K562 (cell line): ENCODE measurements around the gene SLC14A1. TPM values are rescaled to one million over a fixed set of nuclear protein-coding genes. Genes with fewer than 3 reads are reported as not detected.
A peak's percentile ranks its signal among the peaks of the same experiment; 100 is the strongest.

Source experiments
- C11orf30 ChIP-seq: fragments of 450-650 bp; IDR thresholded peaks from 2 replicates; pipeline ENCODE4 v1.6.1; 2016; ENCODE audit warnings: low read depth, mild to moderate bottlenecking
- CBFB ChIP-seq: sonication (generic); formaldehyde crosslinking; IDR thresholded peaks from 2 replicates; pipeline ENCODE4 v1.4.0; 2020; ENCODE audit warnings: mild to moderate bottlenecking, missing genetic modification reagents
- CREB3 ChIP-seq: fragments of 450-650 bp; conservative IDR thresholded peaks from 2 replicates; pipeline ENCODE4 v1.6.1; 2016; ENCODE audit warnings: missing genetic modification characterization, low read depth, mild to moderate bottlenecking, missing compliant biosample characterization, moderate library complexity
- DLX4 ChIP-seq: fragments of 250-450 bp; sonication (Bioruptor Pico); IDR thresholded peaks from 2 replicates; pipeline ENCODE4 v1.6.1; 2021; ENCODE audit warnings: mild to moderate bottlenecking
- GABPA ChIP-seq: fragments of 200-800 bp; sonication (Bioruptor generic); conservative IDR thresholded peaks from 2 replicates; pipeline ENCODE4 v1.6.1; 2016; ENCODE audit warnings: low read depth, missing genetic modification characterization, missing compliant biosample characterization
- HCFC1 ChIP-seq: IDR thresholded peaks from 2 replicates; pipeline ENCODE4 v1.6.1; 2012; ENCODE audit warnings: low read depth, low read length, improper control_type of control experiment
- MCM3 ChIP-seq: fragments of 450-650 bp; IDR thresholded peaks from 2 replicates; pipeline ENCODE4 v1.6.1; 2016
- NCOA6 ChIP-seq: fragments of 450-650 bp; IDR thresholded peaks from 2 replicates; pipeline ENCODE4 v1.6.1; 2017; ENCODE audit warnings: mild to moderate bottlenecking
- POLR2G ChIP-seq: fragments of 200-400 bp; formaldehyde crosslinking; IDR thresholded peaks from 2 replicates; pipeline ENCODE4 v1.6.1; 2017; ENCODE audit warnings: low read depth, mild to moderate bottlenecking, antibody characterized with exemption, low read length, moderate library complexity
- RB1 ChIP-seq: fragments of 450-650 bp; IDR thresholded peaks from 2 replicates; pipeline ENCODE4 v1.6.1; 2017; ENCODE audit warnings: low read depth, mild to moderate bottlenecking
- RFX5 ChIP-seq: IDR thresholded peaks from 2 replicates; pipeline ENCODE4 v1.6.1; 2011; ENCODE audit warnings: low read depth, mild to moderate bottlenecking, improper control_type of control experiment, low read length
- RFX7 ChIP-seq: fragments of 250-450 bp; sonication (Bioruptor Pico); IDR thresholded peaks from 2 replicates; pipeline ENCODE4 v1.5.1; 2021; ENCODE audit warnings: mild to moderate bottlenecking
- STAT6 ChIP-seq: sonication (generic); formaldehyde crosslinking; IDR thresholded peaks from 2 replicates; pipeline ENCODE4 v1.8.1; 2023; ENCODE audit warnings: mild to moderate bottlenecking, missing genetic modification reagents
- TAF1 ChIP-seq: IDR thresholded peaks from 2 replicates; pipeline ENCODE4 v1.6.1; 2011; ENCODE audit warnings: mild to moderate bottlenecking, low read length, moderate library complexity; ENCODE audit not compliant: insufficient read depth, control insufficient read depth, severe bottlenecking; ENCODE audit errors: extremely low read depth
- ZNF146 ChIP-seq: IDR thresholded peaks from one replicate; pipeline ENCODE4 v1.6.1; 2018; ENCODE audit warnings: missing compliant biosample characterization; ENCODE audit not compliant: unreplicated experiment
- ZNF311 ChIP-seq: fragments of 250-450 bp; sonication (Bioruptor Pico); IDR thresholded peaks from 2 replicates; pipeline ENCODE4 v1.4.0; 2020; ENCODE audit warnings: mild to moderate bottlenecking, moderate library complexity
- ZNF408 ChIP-seq: fragments of 250-450 bp; sonication (Bioruptor Pico); IDR thresholded peaks from 2 replicates; pipeline ENCODE4 v1.4.0; 2020; ENCODE audit warnings: low read depth, mild to moderate bottlenecking, moderate library complexity
- ZNF75A ChIP-seq: fragments of 450-650 bp; formaldehyde crosslinking; IDR thresholded peaks from 2 replicates; pipeline ENCODE4 v1.4.0; 2020; ENCODE audit warnings: mild to moderate bottlenecking
- polyA plus RNA-seq, 8 experiments: library from polyadenylated mRNA; depleted of rRNA in 4 of 8; stranded (reverse) in 5 of 8; unstranded in 3 of 8; fragments of >200 nt; fragmentation: Nextera tagmentation in 2 of 8; fragmentation: Illumina TruSeq in 1 of 8; extraction: Ambion mirVana in 2 of 8; extraction: Trizol in 1 of 8; gene quantifications; 2 replicates each; pipeline versions ENCODE4 v1.2.1 to v1.2.3, GENCODE V29; 2011 to 2014; ENCODE audit warnings: inconsistent platforms in 1 of 8, missing spikeins in 1 of 8
- total RNA-seq, 7 experiments: library from RNA; depleted of rRNA in 6 of 7; stranded (reverse); fragments of >200 nt in 6 of 7; fragmentation: Illumina TruSeq in 2 of 7; extraction: Trizol in 2 of 7; gene quantifications; 2 replicates each; pipeline versions ENCODE4 v1.2.1 to v1.2.3, GENCODE V29; 2011 to 2021; ENCODE audit warnings: low replicate concordance in 1 of 7

Gene SLC14A1
- total and polyA plus RNA-seq, 9 of the 15 experiments (the other 6 are each of a cell fraction or from before 2014, with no cell fraction given), result 0.14 to 0.40 (median 0.20) TPM; not detected in 6

- TF ChIP-seq ZNF408 (CRISPR knock-in tag), result no peak
- TF ChIP-seq MCM3, result no peak
- no peak for TF ChIP-seq STAT6 (CRISPR knock-in tag)
- TF ChIP-seq RB1, result 0 out of 2 replicates have a peak, but pooled peaks have one; percentile 25
- 0 out of 2 replicates have a peak, but pooled peaks have one; percentile 18 for TF ChIP-seq ZNF311 (CRISPR knock-in tag)
- TF ChIP-seq CBFB (CRISPR knock-in tag), result no peak
- no peak for TF ChIP-seq CREB3 (tag)
- TF ChIP-seq POLR2G, result peak; percentile 39; the same call in 1 of the 2 replicates
- peak; percentile 57 for TF ChIP-seq HCFC1
- TF ChIP-seq GABPA, result peak; percentile 87
- no peak for TF ChIP-seq RFX5
- no peak for TF ChIP-seq ZNF75A (CRISPR knock-in tag)
- no peak for TF ChIP-seq ZNF146
- TF ChIP-seq C11orf30, result no peak
- TF ChIP-seq NCOA6, result no peak
- TF ChIP-seq TAF1, result peak; percentile 21
- no peak for TF ChIP-seq RFX7 (CRISPR knock-in tag)
- TF ChIP-seq DLX4 (CRISPR knock-in tag), result no peak
Observed at GRCh38 chr18:45775241-45775676, 51.3 kb downstream of the SLC14A1 start (continued).
